ENCODE measurements around the gene DPP10. TPM values are rescaled to one million over a fixed set of nuclear protein-coding genes. Genes with fewer than 3 reads are reported as not detected.

DPP10 gene
- total RNA-seq, 2 experiments from 2014 or later = not detected

DNA sequence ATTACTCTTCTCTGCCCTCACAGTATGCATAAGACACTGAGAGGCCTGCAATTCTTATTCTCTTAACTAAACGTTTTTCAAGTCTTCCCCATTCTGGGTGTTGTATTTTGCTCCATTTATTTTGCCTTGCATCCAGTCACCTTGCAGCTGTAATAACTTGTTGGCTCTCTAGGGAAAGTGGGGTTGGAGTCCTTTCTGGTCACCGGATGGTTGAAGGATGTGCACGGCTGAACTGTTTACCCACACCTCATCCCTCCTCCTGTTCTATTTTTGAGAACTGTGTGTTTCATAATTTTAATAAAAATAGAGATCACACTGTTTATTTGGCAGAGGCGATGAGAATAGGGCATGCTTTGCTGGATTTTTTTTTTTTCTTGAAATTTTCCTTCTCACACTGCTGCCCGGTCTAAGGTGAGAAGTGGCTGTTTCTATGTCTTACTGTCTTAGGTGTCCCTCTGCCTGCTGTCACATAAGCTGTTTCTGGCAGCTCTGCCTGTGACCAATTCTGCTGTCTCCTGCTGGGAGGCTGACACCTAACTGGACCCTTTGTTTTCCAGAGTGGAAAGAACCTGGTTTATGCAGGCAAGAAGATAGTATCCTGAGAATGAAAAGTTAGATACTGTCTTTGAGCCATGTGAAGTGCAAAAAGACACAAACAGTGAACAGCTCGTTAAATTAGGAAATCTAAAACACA lies 342.6 kb downstream of the DPP10 start:
- H3K9me3 Mint-ChIP-seq (ENCODE audit: low read depth) = no peaks in the 10 kb centered on the region
- DNase-seq (no peak), ATAC-seq (no peak)
- no peaks in the 10 kb centered on the region for H3K36me3 Mint-ChIP-seq
- CTCF ChIA-PET = no interaction called here
- no peak overlapping the region for H3K4me3 Mint-ChIP-seq
- no peaks in the 10 kb centered on the region for H3K4me1 Mint-ChIP-seq
- no peaks in the 10 kb centered on the region for H3K27me3 Mint-ChIP-seq
- H3K27ac Mint-ChIP-seq = no peak overlapping the region

DNA sequence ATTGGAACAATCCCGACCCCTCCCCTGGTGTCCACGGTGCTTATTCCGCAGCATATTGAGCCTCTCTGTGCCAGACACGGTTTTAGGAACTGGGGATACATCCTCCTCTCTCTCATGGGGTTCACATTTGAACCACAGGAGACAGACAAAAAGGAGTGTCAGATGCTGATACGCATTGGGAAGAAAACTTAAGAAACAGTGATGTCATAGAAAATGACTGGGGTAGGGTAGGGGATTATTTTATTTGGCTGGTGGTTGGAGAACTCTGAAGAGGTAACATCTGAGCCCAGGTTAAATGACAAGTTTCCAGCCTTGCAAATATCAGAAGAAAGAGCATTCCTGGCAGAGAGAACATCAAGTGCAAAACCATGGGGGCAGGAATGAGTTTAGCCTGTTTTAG lies 344.5 kb downstream of the DPP10 start:
- no peaks in the 10 kb centered on the region for H3K27me3 Mint-ChIP-seq
- ATAC-seq (no peak), DNase-seq (no peak)
- no peak overlapping the region for H3K27ac Mint-ChIP-seq
- H3K4me3 Mint-ChIP-seq = no peak overlapping the region
- H3K4me1 Mint-ChIP-seq = no peaks in the 10 kb centered on the region
- no peaks in the 10 kb centered on the region for H3K36me3 Mint-ChIP-seq
- H3K9me3 Mint-ChIP-seq (ENCODE audit: low read depth) = no peaks in the 10 kb centered on the region
- CTCF ChIA-PET = no interaction called here

DNA sequence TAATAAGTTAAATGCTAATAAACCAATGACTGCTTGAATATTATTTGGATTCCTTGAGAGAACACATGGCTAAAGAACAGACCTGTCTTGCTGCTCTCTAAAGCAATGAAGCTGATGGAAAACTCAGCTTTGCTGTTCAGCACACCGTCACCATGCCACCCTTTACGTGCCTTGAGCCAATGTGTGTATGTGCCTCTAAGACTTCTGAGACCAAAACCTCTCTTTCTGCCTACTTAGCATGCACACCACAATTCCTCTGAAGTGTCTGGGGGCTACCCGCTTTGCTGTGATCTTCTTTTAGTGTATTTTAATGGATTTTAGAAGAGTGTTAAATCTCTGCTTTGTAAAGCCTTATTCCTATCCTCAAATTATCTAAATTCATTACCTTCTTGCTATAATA lies 345.0 kb downstream of the DPP10 start:
- Mint-ChIP-seq H3K27ac (no peak overlapping the region), H3K27me3 (no peaks in the 10 kb centered on the region), H3K9me3 (ENCODE audit: low read depth) (no peaks in the 10 kb centered on the region), H3K36me3 (no peaks in the 10 kb centered on the region), H3K4me1 (no peaks in the 10 kb centered on the region), H3K4me3 (no peak overlapping the region)
- no peak for ATAC-seq
- DNase-seq = no peak
- CTCF ChIA-PET = no interaction called here

DNA sequence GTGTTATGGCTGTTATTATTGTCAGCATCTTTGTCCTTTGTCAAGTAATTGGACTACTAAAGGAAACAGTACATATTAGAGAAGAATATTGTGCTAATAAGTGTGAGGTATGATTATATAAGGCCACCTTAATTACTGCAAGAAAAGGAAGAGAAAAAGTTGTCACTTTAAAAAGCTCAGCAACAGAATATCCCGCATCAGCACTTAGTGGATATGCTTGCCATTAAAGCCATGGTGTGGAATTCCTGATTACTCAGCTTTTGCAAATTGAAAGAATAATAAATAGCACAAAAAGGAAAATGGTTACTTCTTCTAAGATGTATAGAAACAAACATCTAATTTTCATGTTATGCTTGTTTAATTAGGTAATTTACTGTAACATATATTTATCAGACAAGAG lies 347.5 kb downstream of the DPP10 start:
- H3K27ac Mint-ChIP-seq = no peak overlapping the region
- no peaks in the 10 kb centered on the region for H3K9me3 Mint-ChIP-seq (ENCODE audit: low read depth)

DNA sequence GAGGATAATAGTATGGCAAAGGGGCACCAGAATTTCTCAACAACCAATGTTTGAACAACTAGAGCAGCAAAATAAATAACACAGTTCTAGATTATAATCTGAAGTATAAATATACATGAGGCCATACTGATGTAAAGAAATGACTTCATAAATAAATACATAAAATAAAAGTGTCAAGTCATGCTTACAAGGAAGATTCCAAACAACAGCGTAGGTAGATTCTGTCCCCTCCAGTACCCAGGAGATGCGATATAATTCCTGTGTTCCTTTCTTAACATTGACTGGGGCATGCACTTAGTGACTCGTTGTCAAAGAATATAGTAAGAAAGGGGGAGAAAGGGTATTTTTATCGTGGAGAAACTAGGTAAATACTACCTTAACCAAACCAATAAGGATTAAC lies 355.1 kb downstream of the DPP10 start:
- CTCF ChIA-PET = no interaction called here
- H3K27me3 Mint-ChIP-seq = no peaks in the 10 kb centered on the region
- H3K36me3 Mint-ChIP-seq = no peaks in the 10 kb centered on the region
- no peaks in the 10 kb centered on the region for H3K4me1 Mint-ChIP-seq
- H3K27ac Mint-ChIP-seq = no peak overlapping the region
- H3K4me3 Mint-ChIP-seq = no peak overlapping the region
- no peak for ATAC-seq
- no peaks in the 10 kb centered on the region for H3K9me3 Mint-ChIP-seq (ENCODE audit: low read depth)
- DNase-seq = no peak

More for the DNA sequence above, 347.5 kb downstream of the DPP10 start:
- ATAC-seq (no peak), DNase-seq (no peak)
- CTCF ChIA-PET = no interaction called here
- no peaks in the 10 kb centered on the region for H3K4me1 Mint-ChIP-seq
- H3K4me3 Mint-ChIP-seq = no peak overlapping the region
- no peaks in the 10 kb centered on the region for H3K36me3 Mint-ChIP-seq
- H3K27me3 Mint-ChIP-seq = no peaks in the 10 kb centered on the region

DNA sequence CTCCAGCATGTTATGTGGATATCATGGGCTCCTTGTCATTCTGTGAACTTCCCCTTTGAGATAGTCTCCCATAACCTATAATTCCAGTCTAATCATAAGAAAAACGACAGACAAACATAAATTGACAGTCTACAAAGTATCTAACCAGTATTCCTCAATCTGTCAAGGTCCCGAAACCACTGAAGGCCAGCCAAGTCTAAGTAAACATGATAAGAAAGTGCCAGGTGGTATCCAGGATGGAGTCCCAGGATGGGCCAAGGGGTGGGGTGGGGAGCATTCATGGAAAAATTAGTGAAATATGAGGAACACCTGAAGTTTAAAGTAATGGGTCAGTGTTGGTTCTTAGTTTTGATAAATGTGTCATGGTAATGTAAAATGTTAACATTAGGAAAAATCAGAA lies 355.5 kb downstream of the DPP10 start:
- DNase-seq (no peak), ATAC-seq (no peak)
- CTCF ChIA-PET = no interaction called here
- Mint-ChIP-seq H3K4me3 (no peak overlapping the region), H3K36me3 (no peaks in the 10 kb centered on the region), H3K27me3 (no peaks in the 10 kb centered on the region), H3K4me1 (no peaks in the 10 kb centered on the region), H3K27ac (no peak overlapping the region), H3K9me3 (ENCODE audit: low read depth) (no peaks in the 10 kb centered on the region)

DNA sequence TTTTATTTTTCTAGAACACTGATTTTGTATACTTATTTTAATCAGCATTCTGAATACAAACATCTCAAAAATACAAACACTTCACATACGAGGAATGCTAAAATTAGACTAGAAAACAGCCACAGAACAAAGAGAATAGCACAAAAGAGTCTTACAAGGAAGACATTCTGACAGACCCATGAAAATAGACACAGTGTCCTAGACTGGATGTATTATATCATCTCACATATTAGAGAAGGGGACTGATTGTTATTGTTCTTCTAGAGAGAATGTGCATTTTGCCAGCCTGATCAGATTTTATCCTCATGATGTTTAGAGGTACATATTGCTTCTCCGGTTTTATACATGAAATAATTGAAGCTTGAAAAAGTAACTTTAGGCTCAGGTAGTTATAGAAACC lies 357.9 kb downstream of the DPP10 start:
- no peaks in the 10 kb centered on the region for H3K4me1 Mint-ChIP-seq
- H3K36me3 Mint-ChIP-seq = no peaks in the 10 kb centered on the region
- ATAC-seq (no peak), DNase-seq (no peak)
- CTCF ChIA-PET = no interaction called here
- H3K9me3 Mint-ChIP-seq (ENCODE audit: low read depth) = no peaks in the 10 kb centered on the region
- no peaks in the 10 kb centered on the region for H3K27me3 Mint-ChIP-seq
- no peak overlapping the region for H3K27ac Mint-ChIP-seq
- H3K4me3 Mint-ChIP-seq = no peak overlapping the region

DNA sequence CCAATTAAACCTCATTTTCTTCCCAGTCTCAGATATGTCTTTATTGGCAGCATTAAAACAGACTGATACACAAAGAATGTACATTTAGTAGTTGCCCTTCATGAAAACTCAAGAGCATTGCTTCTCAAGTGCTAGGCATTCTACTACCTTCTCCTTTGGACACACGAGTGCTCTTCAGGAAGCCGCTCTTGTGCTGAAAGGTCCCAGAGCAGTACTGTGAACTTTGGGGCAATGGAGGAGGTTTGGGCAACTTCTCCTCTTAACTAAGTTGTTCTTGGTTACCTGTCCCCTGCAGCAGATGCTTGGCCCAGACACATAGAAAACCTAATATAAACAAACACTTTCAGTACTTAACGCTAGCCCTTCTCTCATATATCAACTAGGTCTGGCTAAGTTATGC lies 362.8 kb downstream of the DPP10 start:
- CTCF ChIA-PET = no interaction called here
- no peaks in the 10 kb centered on the region for H3K9me3 Mint-ChIP-seq (ENCODE audit: low read depth)
- H3K4me1 Mint-ChIP-seq = no peaks in the 10 kb centered on the region
- no peak for ATAC-seq
- no peak for DNase-seq
- H3K36me3 Mint-ChIP-seq = no peaks in the 10 kb centered on the region
- H3K27me3 Mint-ChIP-seq = no peaks in the 10 kb centered on the region
- H3K27ac Mint-ChIP-seq = no peak overlapping the region
- H3K4me3 Mint-ChIP-seq = no peak overlapping the region

DNA sequence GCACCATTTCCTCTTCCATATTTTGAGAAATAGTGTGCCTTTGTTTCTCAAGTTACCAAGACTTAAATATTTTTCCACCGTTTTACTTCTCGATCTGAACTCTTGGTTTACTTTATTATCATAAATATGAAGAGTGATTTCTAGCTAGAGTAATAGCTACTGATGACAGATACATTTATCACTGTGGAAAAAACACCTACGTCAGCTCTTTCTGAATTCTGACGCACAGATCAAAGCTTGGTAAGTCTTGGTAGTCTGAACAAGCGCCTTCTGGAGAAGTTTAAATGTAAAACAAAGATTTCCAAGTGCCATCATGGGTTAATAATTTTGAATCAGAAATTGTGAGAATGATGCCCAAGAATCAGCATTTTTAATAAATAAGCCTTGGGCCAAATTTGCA lies 367.7 kb downstream of the DPP10 start:
- Mint-ChIP-seq H3K4me3 (no peak overlapping the region), H3K27ac (no peak overlapping the region), H3K27me3 (no peaks in the 10 kb centered on the region), H3K4me1 (no peaks in the 10 kb centered on the region), H3K9me3 (ENCODE audit: low read depth) (peaks cover 3% of the 10 kb centered on the region), H3K36me3 (no peaks in the 10 kb centered on the region)
- no peak for ATAC-seq
- no peak for DNase-seq
- CTCF ChIA-PET = no interaction called here

DNA sequence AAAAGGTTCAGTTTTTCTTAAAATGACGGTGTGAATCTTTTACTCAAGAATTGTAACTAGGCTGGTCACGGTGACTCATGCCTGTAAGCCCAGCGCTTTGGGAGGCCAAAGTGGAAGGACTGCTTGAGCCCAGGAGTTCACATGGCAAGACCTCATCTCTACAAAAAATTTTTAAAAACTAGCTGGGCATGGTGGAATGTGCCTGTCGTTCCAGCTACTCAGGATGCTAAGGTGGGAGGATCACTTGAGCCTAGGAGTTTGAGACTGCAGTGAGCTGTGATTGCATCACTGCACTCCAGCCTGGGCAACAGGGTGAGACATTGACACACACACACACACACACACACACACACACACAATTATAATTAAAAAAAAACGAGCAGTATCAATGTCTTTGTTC lies 369.8 kb downstream of the DPP10 start:
- peaks cover 3% of the 10 kb centered on the region for H3K9me3 Mint-ChIP-seq (ENCODE audit: low read depth)
- H3K4me3 Mint-ChIP-seq = no peak overlapping the region
- H3K27ac Mint-ChIP-seq = no peak overlapping the region
- no peaks in the 10 kb centered on the region for H3K36me3 Mint-ChIP-seq
- no peaks in the 10 kb centered on the region for H3K27me3 Mint-ChIP-seq
- DNase-seq (no peak), ATAC-seq (no peak)
- CTCF ChIA-PET = no interaction called here
- no peaks in the 10 kb centered on the region for H3K4me1 Mint-ChIP-seq

DNA sequence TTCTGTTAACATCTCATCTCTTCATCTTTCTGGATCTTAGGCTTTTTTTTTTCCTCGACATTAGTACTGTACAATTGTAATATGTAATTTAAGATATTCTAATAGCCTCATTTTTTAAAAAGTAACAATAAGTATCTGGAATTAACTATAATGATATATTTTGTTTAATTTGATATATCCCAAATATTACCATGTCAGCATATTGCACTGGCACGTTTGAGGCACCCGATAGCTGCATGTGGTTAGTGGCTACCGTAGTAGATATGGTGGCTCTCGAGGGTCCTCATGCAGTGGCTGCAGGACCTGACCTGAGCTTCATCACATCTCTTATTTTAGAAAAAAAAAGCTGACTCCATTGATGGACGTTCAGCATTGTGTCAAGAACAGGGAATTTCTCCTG lies 371.9 kb downstream of the DPP10 start:
- H3K4me3 Mint-ChIP-seq = no peak overlapping the region
- no peaks in the 10 kb centered on the region for H3K36me3 Mint-ChIP-seq
- no peaks in the 10 kb centered on the region for H3K27me3 Mint-ChIP-seq
- H3K27ac Mint-ChIP-seq = no peak overlapping the region
- peaks cover 3% of the 10 kb centered on the region for H3K9me3 Mint-ChIP-seq (ENCODE audit: low read depth)
- no peaks in the 10 kb centered on the region for H3K4me1 Mint-ChIP-seq
- CTCF ChIA-PET = no interaction called here
- no peak for ATAC-seq
- DNase-seq = no peak

DNA sequence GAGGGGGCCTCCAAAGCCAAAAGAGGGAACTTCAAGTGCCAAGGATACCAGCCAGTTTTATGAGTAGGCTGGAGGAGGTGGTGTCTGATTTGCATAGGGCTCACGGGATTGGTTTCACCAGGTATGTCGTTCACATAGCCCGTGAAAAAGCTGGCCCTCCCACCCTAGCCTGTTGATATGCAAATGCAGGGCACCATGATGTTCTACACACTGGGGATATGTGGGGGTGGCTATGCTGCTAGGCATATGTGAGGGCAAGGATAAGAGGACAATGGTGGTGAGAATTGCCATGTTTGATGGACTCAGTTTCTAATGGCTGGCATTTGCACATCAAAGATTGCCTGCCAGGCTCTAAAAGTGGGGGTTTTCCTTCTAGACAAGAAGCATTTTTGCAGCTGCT lies 378.6 kb downstream of the DPP10 start:
- no peaks in the 10 kb centered on the region for H3K4me1 Mint-ChIP-seq

DNA sequence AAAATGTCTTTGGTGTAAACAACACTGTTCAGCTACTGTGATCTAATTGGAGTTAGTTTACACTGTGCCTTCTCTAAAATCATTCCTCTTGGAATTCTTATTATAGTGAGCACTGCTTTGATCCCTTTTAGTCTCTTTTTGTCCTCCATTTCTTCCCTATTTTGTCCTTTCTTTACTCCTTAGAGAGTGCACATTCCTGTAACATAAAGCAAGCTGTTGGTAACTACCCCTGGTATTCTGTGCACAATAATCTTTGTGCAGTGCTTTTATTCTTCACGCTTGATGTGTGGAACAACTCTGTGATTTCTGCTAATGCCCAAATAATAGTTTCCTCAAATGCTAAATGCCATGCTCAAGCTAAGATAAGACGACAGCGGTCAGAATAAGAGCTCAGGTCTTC lies 401.5 kb downstream of the DPP10 start:
- DNase-seq (no peak), ATAC-seq (no peak)
- Mint-ChIP-seq H3K27ac (no peak overlapping the region), H3K4me3 (no peak overlapping the region), H3K9me3 (ENCODE audit: low read depth) (no peaks in the 10 kb centered on the region), H3K36me3 (no peaks in the 10 kb centered on the region), H3K27me3 (no peaks in the 10 kb centered on the region), H3K4me1 (no peaks in the 10 kb centered on the region)
- CTCF ChIA-PET = no interaction called here

More for the DNA sequence above, 378.6 kb downstream of the DPP10 start:
- no peak overlapping the region for H3K4me3 Mint-ChIP-seq
- CTCF ChIA-PET = no interaction called here
- no peak for DNase-seq
- no peak for ATAC-seq
- no peaks in the 10 kb centered on the region for H3K27me3 Mint-ChIP-seq
- H3K27ac Mint-ChIP-seq = no peak overlapping the region
- peaks cover 3% of the 10 kb centered on the region for H3K9me3 Mint-ChIP-seq (ENCODE audit: low read depth)
- no peaks in the 10 kb centered on the region for H3K36me3 Mint-ChIP-seq

DNA sequence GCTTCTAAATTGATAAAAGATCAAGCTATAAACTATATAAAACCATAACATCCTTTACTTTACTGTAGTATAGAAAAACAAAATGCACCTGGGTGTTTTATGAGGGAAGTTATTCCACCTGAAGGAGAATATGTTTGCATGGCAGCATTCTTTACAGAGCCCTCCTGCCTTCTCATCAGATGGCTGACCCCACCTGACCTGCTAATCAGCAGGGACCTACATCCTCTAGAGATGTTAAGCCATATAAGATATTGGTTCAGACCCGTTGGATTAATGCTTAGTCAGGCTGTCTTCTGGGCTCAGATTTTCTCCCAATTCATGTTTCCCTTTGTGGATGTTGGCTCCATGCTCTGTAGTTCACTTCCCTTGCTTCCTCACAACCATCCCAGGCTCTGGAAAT lies 414.8 kb downstream of the DPP10 start:
- no peak overlapping the region for H3K4me3 Mint-ChIP-seq
- CTCF ChIA-PET = no interaction called here
- no peaks in the 10 kb centered on the region for H3K36me3 Mint-ChIP-seq

More for the DNA sequence above, 414.8 kb downstream of the DPP10 start:
- Mint-ChIP-seq H3K9me3 (ENCODE audit: low read depth) (peaks cover 6% of the 10 kb centered on the region), H3K27ac (no peak overlapping the region), H3K4me1 (no peaks in the 10 kb centered on the region), H3K27me3 (no peaks in the 10 kb centered on the region)
- ATAC-seq (no peak), DNase-seq (no peak)
